ENCODE results near the gene NME5. TPM values are rescaled to one million over a fixed set of nuclear protein-coding genes. Genes with fewer than 3 reads are reported as not detected.

The NME5 gene
- total RNA-seq, 1 experiment from 2014 or later: 0.17 TPM

GRCh38 chr5:138139781-138140090 lies 508 bp upstream of the NME5 start:
- DNase-seq (ENCODE audit: low read depth): no peak

- no peak for DNase-seq (ENCODE audit: low read depth)
Observed at GRCh38 chr5:138132543-138132942, 6.7 kb downstream of the NME5 start.

DNA sequence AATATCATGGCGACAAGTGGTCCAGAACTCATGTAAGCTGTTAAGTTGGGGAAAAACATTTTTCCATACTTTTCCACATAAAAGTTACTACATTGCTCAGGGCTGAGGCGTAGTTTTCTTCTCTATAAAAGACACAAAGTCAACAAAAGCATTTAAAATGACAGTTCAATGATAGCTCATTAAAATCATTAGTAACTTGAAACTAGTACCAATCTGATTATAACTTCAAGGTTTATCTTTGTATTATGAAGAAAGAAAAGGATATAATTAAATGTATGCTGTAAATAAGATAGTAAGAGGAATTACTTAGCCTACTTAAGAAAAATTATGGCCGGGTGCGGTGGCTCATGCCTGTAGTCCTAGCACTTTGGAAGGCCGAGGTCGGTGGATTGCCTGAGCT lies 9.9 kb downstream of the NME5 start:
- no peak for DNase-seq (ENCODE audit: low read depth)

DNA sequence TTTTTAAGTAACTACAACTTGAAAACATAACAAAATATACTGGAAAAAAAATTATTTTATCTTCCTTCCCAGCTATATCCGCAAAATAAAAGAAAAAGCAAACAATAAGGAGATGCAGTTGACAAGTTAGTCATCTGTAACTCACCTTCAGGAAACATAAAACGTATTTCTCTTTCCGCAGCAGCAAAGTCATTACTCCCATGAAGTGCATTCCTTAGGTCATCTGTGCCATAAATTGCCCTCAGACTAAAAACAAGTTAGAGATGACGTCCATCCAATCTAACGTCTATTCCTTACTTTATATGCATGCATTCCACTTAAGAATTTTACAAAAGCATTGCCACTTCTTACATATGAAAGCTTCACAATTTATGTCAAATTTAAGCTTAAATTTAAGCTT lies 10.9 kb downstream of the NME5 start:
- no peak for DNase-seq (ENCODE audit: low read depth)

GRCh38 chr5:138115254-138115653 lies 24.0 kb downstream of the NME5 start:
- DNase-seq (ENCODE audit: low read depth): no peak

DNA sequence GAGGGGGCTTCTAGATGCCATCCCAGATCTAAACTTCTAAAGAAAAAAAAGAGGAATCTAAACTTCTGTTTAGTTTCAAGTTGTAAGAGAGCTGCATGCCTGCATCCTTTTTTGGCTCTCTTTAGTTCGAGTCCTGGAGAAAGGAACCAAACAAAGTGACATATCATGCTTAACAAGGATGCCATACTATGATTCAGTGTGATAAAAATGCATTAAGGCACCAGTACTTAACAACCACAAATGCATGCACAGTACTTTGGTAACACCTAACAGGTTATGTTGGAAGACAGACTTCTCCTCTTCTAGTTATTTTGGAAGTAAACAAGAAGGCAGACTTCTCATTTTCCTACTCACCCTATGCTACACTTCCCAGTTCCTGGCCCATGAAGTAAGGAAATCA lies 27.3 kb downstream of the NME5 start:
- peak; percentile 16 for DNase-seq (ENCODE audit: low read depth)

DNA sequence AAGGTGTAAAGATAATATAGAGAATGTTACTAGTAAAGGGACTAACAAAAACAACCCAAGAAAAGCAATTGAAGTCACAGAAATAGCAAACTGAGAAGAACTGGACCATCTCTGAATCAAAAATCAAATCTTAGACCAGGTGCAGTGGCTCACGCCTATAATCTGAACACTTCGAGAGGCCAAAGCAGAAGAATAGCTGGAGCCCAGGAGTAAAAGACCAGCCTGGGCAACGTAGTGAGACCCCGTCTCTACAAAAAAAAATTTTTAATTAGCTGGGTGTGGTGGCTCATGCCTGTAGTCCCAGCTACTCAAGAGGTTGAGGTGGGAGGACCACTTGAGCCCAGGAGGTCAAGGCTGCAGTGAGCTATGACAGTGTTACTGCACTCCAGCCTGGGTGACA lies 28.0 kb downstream of the NME5 start:
- DNase-seq (ENCODE audit: low read depth): no peak

GRCh38 chr5:138110266-138110963 lies 28.8 kb downstream of the NME5 start:
- peak; percentile 40 for DNase-seq (ENCODE audit: low read depth)

- DNase-seq (ENCODE audit: low read depth): peak; percentile 19
Observed at GRCh38 chr5:138109463-138110265, 29.6 kb downstream of the NME5 start.

DNA sequence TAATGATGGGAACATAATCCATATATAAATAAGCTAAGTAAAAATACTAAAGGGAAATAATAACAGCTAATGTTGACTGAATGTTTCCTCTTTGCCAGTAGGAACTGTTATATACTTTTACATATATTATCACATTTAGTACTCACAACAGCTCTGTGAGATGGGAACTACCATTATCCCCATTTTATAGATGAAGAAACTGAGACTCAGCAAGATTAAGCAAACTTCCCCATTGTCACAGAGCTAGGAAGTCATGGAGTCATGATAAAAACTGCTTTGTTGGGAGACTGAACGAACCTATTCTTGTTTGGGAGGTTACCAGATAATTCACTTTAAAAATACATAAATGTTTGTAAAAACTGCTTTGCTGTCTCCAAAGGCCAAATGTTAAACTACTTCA lies 32.0 kb downstream of the NME5 start:
- DNase-seq (ENCODE audit: low read depth): no peak

DNA sequence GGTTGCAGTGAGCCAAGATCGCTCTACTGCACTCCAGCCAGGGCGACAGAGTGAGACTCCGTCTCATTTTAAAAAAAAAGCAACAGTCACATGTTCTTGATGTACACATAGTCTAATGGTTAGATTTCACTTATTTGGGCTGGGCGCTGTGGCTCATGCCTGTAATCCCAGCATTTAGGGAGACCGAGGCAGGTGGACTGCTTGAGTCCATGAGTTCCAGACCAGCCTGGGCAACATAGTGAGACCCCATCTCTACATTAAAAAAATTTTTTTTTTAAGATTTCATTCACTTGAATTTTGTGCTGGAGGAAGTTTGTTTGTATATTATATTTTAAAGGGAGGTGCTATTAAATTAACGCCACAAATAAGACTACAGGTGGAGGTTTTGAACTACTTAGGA lies 33.5 kb downstream of the NME5 start:
- no peak for DNase-seq (ENCODE audit: low read depth)

GRCh38 chr5:138103319-138103637 lies 36.0 kb downstream of the NME5 start:
- no peak for DNase-seq (ENCODE audit: low read depth)

DNA sequence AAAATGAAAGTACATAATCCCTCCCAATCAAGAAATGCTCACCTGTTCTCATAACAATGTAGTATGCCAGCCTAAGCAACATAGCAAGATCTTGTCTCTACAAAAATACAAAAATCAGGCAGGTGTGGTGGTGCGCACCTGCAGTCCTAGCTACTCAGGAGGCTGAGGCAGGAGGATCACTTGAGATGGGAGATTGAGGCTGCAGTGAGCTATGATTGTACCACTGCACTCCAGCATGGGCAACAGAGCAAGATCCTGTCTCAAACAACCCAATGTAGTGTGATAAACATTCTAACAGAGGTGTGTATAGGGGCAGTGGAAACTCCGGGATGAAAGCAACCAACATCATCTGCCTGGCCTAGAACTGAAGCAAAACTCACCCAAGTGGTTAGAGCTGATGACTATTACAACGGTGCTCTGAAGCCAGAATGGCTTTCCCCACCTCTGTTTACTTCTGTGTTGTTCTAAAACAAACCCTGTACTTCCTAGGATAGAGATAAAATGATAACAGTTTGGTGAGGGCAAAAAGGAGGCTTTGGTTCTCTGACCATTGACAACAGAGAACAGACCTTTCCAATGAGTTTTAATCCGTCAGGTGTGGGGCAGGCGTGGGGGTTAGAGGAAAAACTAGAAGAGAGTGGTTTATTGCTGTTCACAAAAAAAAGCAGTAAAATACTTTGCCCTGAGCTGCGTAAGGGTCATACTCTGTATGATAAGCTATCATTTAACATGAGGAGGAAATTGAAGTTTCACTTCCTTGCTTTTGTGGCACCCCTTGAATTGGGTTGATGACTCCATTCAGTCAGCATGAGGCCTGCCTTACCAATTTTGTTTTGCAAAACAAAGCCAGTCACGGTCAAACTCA lies 36.5 kb downstream of the NME5 start:
- no peak for DNase-seq (ENCODE audit: low read depth)

GRCh38 chr5:138096997-138097828 lies 42.0 kb downstream of the NME5 start:
- DNase-seq (ENCODE audit: low read depth): no peak

- no peak for DNase-seq (ENCODE audit: low read depth)
Observed at GRCh38 chr5:138096363-138096762, 42.9 kb downstream of the NME5 start.

- no peak for DNase-seq (ENCODE audit: low read depth)
Observed at GRCh38 chr5:138095100-138095907, 43.9 kb downstream of the NME5 start.

GRCh38 chr5:138093036-138093435 lies 46.2 kb downstream of the NME5 start:
- no peak for DNase-seq (ENCODE audit: low read depth)

- DNase-seq (ENCODE audit: low read depth): no peak
Observed at GRCh38 chr5:138092301-138092700, 46.9 kb downstream of the NME5 start.

- no peak for DNase-seq (ENCODE audit: low read depth)
Observed at GRCh38 chr5:138091685-138092084, 47.5 kb downstream of the NME5 start.

GRCh38 chr5:138083702-138084101 lies 55.5 kb downstream of the NME5 start, which contains the start of gene WNT8A:
TSS of gene WNT8A (plus strand) at chr5:138084033. CDS start at chr5:138084128, 95 bp downstream.
- DNase-seq (ENCODE audit: low read depth): no peak

DNA sequence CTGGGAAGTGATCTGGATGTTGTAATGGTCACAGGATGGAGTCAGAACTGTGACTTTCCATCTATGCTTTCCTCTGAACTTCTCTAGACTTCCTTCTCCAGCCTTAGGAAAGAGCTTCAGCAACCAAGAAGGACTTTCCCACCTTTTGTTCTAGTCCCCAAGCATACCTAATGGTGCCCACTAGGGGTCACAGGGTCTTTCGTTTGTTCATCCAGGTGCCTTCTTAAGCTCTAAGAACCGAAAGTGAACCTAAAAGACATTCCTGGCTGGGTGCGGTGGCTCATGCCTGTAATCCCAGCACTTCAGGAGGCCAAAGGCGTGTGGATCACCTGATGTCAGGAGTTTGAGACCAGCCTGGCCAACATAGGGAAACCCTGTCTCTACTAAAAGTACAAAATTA lies 57.2 kb downstream of the NME5 start:
- no peak for DNase-seq (ENCODE audit: low read depth)

Measured in LHCN-M2 (cell line).